T-helper 17 cell (primary cell): ENCODE results near the gene ERMARD. TPM values are rescaled to one million over a fixed set of nuclear protein-coding genes. Genes with fewer than 3 reads are reported as not detected.

ENCODE experiments used
- total RNA-seq, 4 donors: library from RNA in 2 of 4; stranded (reverse) in 2 of 4; gene quantifications; one replicate each; pipeline ENCODE4 v1.2.3 and lab custom pipeline; 2022 to 2026

The ERMARD gene
- total RNA-seq, 2 donors from 2014 or later, result 28.9 to 31.7 TPM

Other genes starting within 250 kb of the ERMARD start
- gene WDR27, start 49.6 kb upstream of the ERMARD start, total RNA-seq, result 10 to 100 TPM; 25.7 to 26.0 TPM
- 10 to 100 TPM; 16.3 to 17.8 TPM for gene C6orf120, start 49.5 kb upstream of the ERMARD start, total RNA-seq
- gene PHF10, start 27.1 kb upstream of the ERMARD start, total RNA-seq, result 10 to 100 TPM; 64.3 to 67.1 TPM
- 1 to 10 TPM; 3.0 to 3.9 TPM for gene DYNLT2, start 50 bp upstream of the ERMARD start, total RNA-seq